Measurements from ENCODE around the gene EPB41L4A. TPM values are rescaled to one million over a fixed set of nuclear protein-coding genes. Genes with fewer than 3 reads are reported as not detected.
"Not testable (repeated sequence)": the region's sequence is repeated elsewhere in the genome, so short reads cannot be mapped to it uniquely, and the experiment has no call there.

The EPB41L4A gene
- polyA plus RNA-seq, 1 donor from 2014 or later: 7.4 TPM

GRCh38 chr5:112447187-112447760, 28.2 kb upstream of the EPB41L4A start:
- H3K4me3 ChIP-seq (ENCODE audit: low read length); H3K36me3 ChIP-seq (ENCODE audit: insufficient read depth, low read length); H2AFZ ChIP-seq (ENCODE audit: low read depth, low read length); H4K20me1 ChIP-seq (ENCODE audit: insufficient read depth); H3K9me3 ChIP-seq (ENCODE audit: low read length); H3K79me2 ChIP-seq (replicated peaks; ENCODE audit: insufficient read depth, low read length); H3F3A ChIP-seq (ENCODE audit: insufficient read depth, low read length, poor library complexity, severe bottlenecking); H3K9me2 ChIP-seq (ENCODE audit: insufficient read depth, low read length); H3K4me2 ChIP-seq (ENCODE audit: low read length); H3K27me3 ChIP-seq (ENCODE audit: insufficient read depth, low read depth, low read length); H3K27ac ChIP-seq (ENCODE audit: low read length); H3K9ac ChIP-seq (ENCODE audit: low read length): not testable (repeated sequence)

GRCh38 chr5:112445626-112446350, 26.7 kb upstream of the EPB41L4A start:
- no peak overlapping the region for H3K4me2 ChIP-seq (ENCODE audit: low read length)
- H3K9me3 ChIP-seq (ENCODE audit: low read length): no peaks in the 10 kb centered on the region
- H3K4me3 ChIP-seq (ENCODE audit: low read length): no peak overlapping the region
- no peak overlapping the region for H3K27ac ChIP-seq (ENCODE audit: low read length)
- no peaks in the 10 kb centered on the region for H4K20me1 ChIP-seq (ENCODE audit: insufficient read depth)
- TF ChIP-seq EP300 (conservative IDR thresholded peaks at IDR 0.05; ENCODE audit: poor library complexity, severe bottlenecking) (no peak), SMC3 (conservative IDR thresholded peaks at IDR 0.05; ENCODE audit: poor library complexity) (no peak), CTCF (IDR thresholded peaks at IDR 0.05; ENCODE audit: poor library complexity, severe bottlenecking) (no peak), POLR2AphosphoS5 (IDR thresholded peaks at IDR 0.05) (no peak)
- H2AFZ ChIP-seq (ENCODE audit: low read depth, low read length): no peak overlapping the region
- H3F3A ChIP-seq (ENCODE audit: insufficient read depth, low read length, poor library complexity, severe bottlenecking): no peaks in the 10 kb centered on the region
- no peaks in the 10 kb centered on the region for H3K9me2 ChIP-seq (ENCODE audit: insufficient read depth, low read length)
- no peaks in the 10 kb centered on the region for H3K79me2 ChIP-seq (replicated peaks; ENCODE audit: insufficient read depth, low read length)
- H3K9ac ChIP-seq (ENCODE audit: low read length): no peak overlapping the region
- H3K36me3 ChIP-seq (ENCODE audit: insufficient read depth, low read length): no peaks in the 10 kb centered on the region
- H3K27me3 ChIP-seq (ENCODE audit: insufficient read depth, low read depth, low read length): no peaks in the 10 kb centered on the region

GRCh38 chr5:112443932-112444331, 24.9 kb upstream of the EPB41L4A start:
- not testable (repeated sequence) for H3K79me2 ChIP-seq (replicated peaks; ENCODE audit: insufficient read depth, low read length); H3K9ac ChIP-seq (ENCODE audit: low read length); H3K4me3 ChIP-seq (ENCODE audit: low read length)

GRCh38 chr5:112440031-112440430, 21.0 kb upstream of the EPB41L4A start:
- no peak overlapping the region for H3K4me2 ChIP-seq (ENCODE audit: low read length)
- H3K4me3 ChIP-seq (ENCODE audit: low read length): no peak overlapping the region
- no peaks in the 10 kb centered on the region for H3K27me3 ChIP-seq (ENCODE audit: insufficient read depth, low read depth, low read length)
- H3K79me2 ChIP-seq (replicated peaks; ENCODE audit: insufficient read depth, low read length): no peaks in the 10 kb centered on the region
- no peaks in the 10 kb centered on the region for H4K20me1 ChIP-seq (ENCODE audit: insufficient read depth)
- no peak for TF ChIP-seq SMC3 (conservative IDR thresholded peaks at IDR 0.05; ENCODE audit: poor library complexity)
- no peak overlapping the region for H3K27ac ChIP-seq (ENCODE audit: low read length)
- no peaks in the 10 kb centered on the region for H3F3A ChIP-seq (ENCODE audit: insufficient read depth, low read length, poor library complexity, severe bottlenecking)
- no peaks in the 10 kb centered on the region for H3K9me3 ChIP-seq (ENCODE audit: low read length)
- H3K9ac ChIP-seq (ENCODE audit: low read length): no peak overlapping the region
- no peak overlapping the region for H2AFZ ChIP-seq (ENCODE audit: low read depth, low read length)
- H3K9me2 ChIP-seq (ENCODE audit: insufficient read depth, low read length): no peaks in the 10 kb centered on the region
- no peaks in the 10 kb centered on the region for H3K36me3 ChIP-seq (ENCODE audit: insufficient read depth, low read length)

More at GRCh38 chr5:112443932-112444331, 24.9 kb upstream of the EPB41L4A start:
- not testable (repeated sequence) for H3K27ac ChIP-seq (ENCODE audit: low read length); H2AFZ ChIP-seq (ENCODE audit: low read depth, low read length); H3F3A ChIP-seq (ENCODE audit: insufficient read depth, low read length, poor library complexity, severe bottlenecking); H3K9me2 ChIP-seq (ENCODE audit: insufficient read depth, low read length); H4K20me1 ChIP-seq (ENCODE audit: insufficient read depth); H3K4me2 ChIP-seq (ENCODE audit: low read length); H3K27me3 ChIP-seq (ENCODE audit: insufficient read depth, low read depth, low read length); H3K9me3 ChIP-seq (ENCODE audit: low read length); H3K36me3 ChIP-seq (ENCODE audit: insufficient read depth, low read length)

All from neural cell (in vitro differentiated cells).